SU-DHL-6 (cell line): ENCODE measurements around the gene ARRDC3.

Source experiments
- H2AFZ ChIP-seq: fragments of 200-600 bp; sonication (generic); 2 replicates; pipeline ENCODE4 v1.6.1; 2014; ENCODE audit warnings: low read depth, mild to moderate bottlenecking, moderate library complexity, mixed read lengths, antibody characterized with exemption, low read length; ENCODE audit not compliant: severe bottlenecking
- H3F3A ChIP-seq: fragments of 200-600 bp; shearing (Covaris generic); 2 replicates; pipeline ENCODE4 v1.6.0; 2016; ENCODE audit warnings: antibody characterized with exemption, mild to moderate bottlenecking; ENCODE audit not compliant: insufficient read depth
- H3K27ac ChIP-seq: fragments of 200-600 bp; sonication (generic); 2 replicates; pipeline ENCODE4 v1.5.1; 2016; ENCODE audit warnings: low read depth, mild to moderate bottlenecking, low read length, moderate library complexity, mixed read lengths
- H3K27me3 ChIP-seq: fragments of 200-600 bp; sonication (generic), shearing (Covaris generic); 2 replicates; pipeline ENCODE4 v1.6.0; 2014; ENCODE audit warnings: mild to moderate bottlenecking, low read length
- H3K36me3 ChIP-seq: fragments of 200-600 bp; sonication (generic); 2 replicates; pipeline ENCODE4 v1.6.1; 2014; ENCODE audit warnings: mild to moderate bottlenecking, low read length, mixed read lengths
- H3K4me2 ChIP-seq: fragments of 300-600, 200-600 bp; shearing (Covaris generic), sonication (generic); 2 replicates; pipeline ENCODE4 v1.6.0; 2014; ENCODE audit warnings: low read length, low read depth, mild to moderate bottlenecking; ENCODE audit not compliant: poor library complexity, severe bottlenecking
- H3K4me3 ChIP-seq: fragments of 200-600 bp; sonication (generic); 2 replicates; pipeline ENCODE4 v1.5.1; 2014; ENCODE audit warnings: antibody characterized with exemption, low read length, mild to moderate bottlenecking, mixed read lengths; ENCODE audit not compliant: insufficient read depth, poor library complexity, severe bottlenecking
- H3K79me2 ChIP-seq: fragments of 200-600 bp; sonication (generic); 2 replicates; pipeline ENCODE4 v1.6.1; 2014; ENCODE audit warnings: mild to moderate bottlenecking, low read length, moderate library complexity; ENCODE audit not compliant: insufficient read depth
- H3K9ac ChIP-seq: fragments of 200-600 bp; sonication (generic); 2 replicates; pipeline ENCODE4 v1.7.0; 2014; ENCODE audit warnings: mild to moderate bottlenecking, low read length
- H3K9me2 ChIP-seq: fragments of 200-600 bp; sonication (generic); replicated peaks from 2 replicates; pipeline ENCODE4 v1.6.1; 2014; ENCODE audit warnings: low read length; ENCODE audit not compliant: insufficient read depth
- H3K9me3 ChIP-seq: fragments of 200-600 bp; sonication (generic); 2 replicates; pipeline ENCODE4 v1.6.1; 2014; ENCODE audit warnings: low read length, mixed read lengths; ENCODE audit not compliant: insufficient read depth
- H4K20me1 ChIP-seq: fragments of 200-600 bp; sonication (generic); 2 replicates; pipeline ENCODE4 v1.6.1; 2014; ENCODE audit warnings: low read depth, mild to moderate bottlenecking, antibody characterized with exemption, low read length, moderate library complexity, mixed read lengths
- EZH2phosphoT487 ChIP-seq: fragments of 200-600 bp; sonication (generic), shearing (Covaris generic); conservative IDR thresholded peaks from 2 replicates; pipeline ENCODE4 v1.6.1; 2018; ENCODE audit warnings: mild to moderate bottlenecking, antibody characterized with exemption, low read length, moderate library complexity, mixed read lengths
- TF ChIP-seq, protein P1 (sequence below): fragments of 200-600 bp; sonication (generic); IDR thresholded peaks from one replicate; pipeline ENCODE4 v1.5.1; 2017; ENCODE audit warnings: antibody characterized with exemption, mild to moderate bottlenecking, low read length, moderate library complexity; ENCODE audit not compliant: insufficient read depth, poor library complexity, severe bottlenecking

The ARRDC3 gene

GRCh38 chr5:91341154-91341553, 42.0 kb downstream of the ARRDC3 start:
- no peaks in the 10 kb centered on the region for H3K36me3 ChIP-seq
- no peak overlapping the region for H3K4me3 ChIP-seq
- H3K27me3 ChIP-seq, result no peaks in the 10 kb centered on the region
- no peaks in the 10 kb centered on the region for H3K9me2 ChIP-seq
- no peaks in the 10 kb centered on the region for H3K79me2 ChIP-seq
- no peaks in the 10 kb centered on the region for H4K20me1 ChIP-seq
- no peaks in the 10 kb centered on the region for H3K9me3 ChIP-seq
- TF ChIP-seq, protein P1, sequence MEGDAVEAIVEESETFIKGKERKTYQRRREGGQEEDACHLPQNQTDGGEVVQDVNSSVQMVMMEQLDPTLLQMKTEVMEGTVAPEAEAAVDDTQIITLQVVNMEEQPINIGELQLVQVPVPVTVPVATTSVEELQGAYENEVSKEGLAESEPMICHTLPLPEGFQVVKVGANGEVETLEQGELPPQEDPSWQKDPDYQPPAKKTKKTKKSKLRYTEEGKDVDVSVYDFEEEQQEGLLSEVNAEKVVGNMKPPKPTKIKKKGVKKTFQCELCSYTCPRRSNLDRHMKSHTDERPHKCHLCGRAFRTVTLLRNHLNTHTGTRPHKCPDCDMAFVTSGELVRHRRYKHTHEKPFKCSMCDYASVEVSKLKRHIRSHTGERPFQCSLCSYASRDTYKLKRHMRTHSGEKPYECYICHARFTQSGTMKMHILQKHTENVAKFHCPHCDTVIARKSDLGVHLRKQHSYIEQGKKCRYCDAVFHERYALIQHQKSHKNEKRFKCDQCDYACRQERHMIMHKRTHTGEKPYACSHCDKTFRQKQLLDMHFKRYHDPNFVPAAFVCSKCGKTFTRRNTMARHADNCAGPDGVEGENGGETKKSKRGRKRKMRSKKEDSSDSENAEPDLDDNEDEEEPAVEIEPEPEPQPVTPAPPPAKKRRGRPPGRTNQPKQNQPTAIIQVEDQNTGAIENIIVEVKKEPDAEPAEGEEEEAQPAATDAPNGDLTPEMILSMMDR, result no peak
- TF ChIP-seq EZH2phosphoT487, result no peak
- no peak overlapping the region for H2AFZ ChIP-seq
- no peaks in the 10 kb centered on the region for H3F3A ChIP-seq
- H3K9ac ChIP-seq, result no peak overlapping the region
- no peak overlapping the region for H3K4me2 ChIP-seq
- no peak overlapping the region for H3K27ac ChIP-seq

DNA sequence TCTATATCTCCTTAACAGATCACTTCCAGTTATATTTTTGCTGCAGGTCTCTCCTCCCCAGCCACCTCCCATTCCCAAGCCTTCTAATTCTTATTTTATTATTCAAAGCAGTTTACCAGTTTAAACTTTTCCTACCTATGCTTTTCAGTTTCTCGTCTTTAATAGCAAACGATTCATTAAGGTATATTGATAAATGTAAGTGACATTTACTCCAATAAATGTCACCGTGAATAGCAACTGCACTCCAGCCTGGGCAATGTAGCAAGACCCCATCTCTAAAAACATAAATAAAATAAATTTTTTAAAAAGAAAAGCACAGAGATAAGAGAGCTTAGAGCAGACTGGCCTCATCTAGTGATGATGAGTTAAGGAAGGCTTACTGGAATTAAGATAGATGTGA, 42.6 kb downstream of the ARRDC3 start:
- H3K9ac ChIP-seq, result no peak overlapping the region
- no peaks in the 10 kb centered on the region for H3K9me2 ChIP-seq
- no peaks in the 10 kb centered on the region for H4K20me1 ChIP-seq
- H3K27me3 ChIP-seq, result no peaks in the 10 kb centered on the region
- H3K79me2 ChIP-seq, result no peaks in the 10 kb centered on the region
- H3K9me3 ChIP-seq, result no peaks in the 10 kb centered on the region
- no peak overlapping the region for H3K4me3 ChIP-seq
- H3F3A ChIP-seq, result no peaks in the 10 kb centered on the region
- H3K4me2 ChIP-seq, result no peak overlapping the region
- H2AFZ ChIP-seq, result no peak overlapping the region
- TF ChIP-seq, protein P1, result no peak
- TF ChIP-seq EZH2phosphoT487, result no peak
- no peak overlapping the region for H3K27ac ChIP-seq
- H3K36me3 ChIP-seq, result no peaks in the 10 kb centered on the region

DNA sequence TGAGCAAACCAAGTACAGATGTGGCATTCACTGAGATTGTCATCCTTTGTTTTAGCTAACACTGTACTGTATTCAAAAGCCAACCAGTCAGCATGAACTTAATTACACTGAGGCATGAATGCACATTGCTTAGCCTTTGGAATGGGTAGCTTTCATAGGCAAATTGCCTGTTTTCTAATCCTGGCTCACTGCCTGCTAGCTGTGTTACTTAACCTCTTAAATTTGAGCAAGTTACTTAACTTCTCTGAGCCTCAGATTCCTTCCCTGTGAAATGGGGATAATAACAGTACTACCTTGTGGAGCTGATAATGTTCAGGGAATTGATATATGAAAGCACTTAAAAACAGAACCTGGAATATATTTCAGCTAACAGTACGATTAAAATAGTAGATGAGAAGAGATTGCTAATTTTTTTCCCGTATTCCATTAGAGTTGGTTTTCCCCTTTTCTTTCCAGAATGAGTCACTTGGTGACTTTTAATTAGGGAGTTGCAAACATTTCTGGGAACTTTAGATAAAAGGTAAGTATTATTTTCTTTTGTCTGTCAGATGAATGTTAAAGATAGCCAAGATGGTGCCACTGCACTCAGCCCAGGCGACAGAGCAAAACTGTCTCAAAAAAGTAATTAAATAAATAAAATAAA, 43.9 kb downstream of the ARRDC3 start:
- H3K27ac ChIP-seq, result no peak overlapping the region
- no peaks in the 10 kb centered on the region for H3K9me3 ChIP-seq
- H3K27me3 ChIP-seq, result no peaks in the 10 kb centered on the region
- H3F3A ChIP-seq, result no peaks in the 10 kb centered on the region
- no peak overlapping the region for H3K4me2 ChIP-seq
- no peaks in the 10 kb centered on the region for H3K79me2 ChIP-seq
- H3K4me3 ChIP-seq, result no peak overlapping the region
- H3K36me3 ChIP-seq, result no peaks in the 10 kb centered on the region
- no peaks in the 10 kb centered on the region for H3K9me2 ChIP-seq
- no peak overlapping the region for H2AFZ ChIP-seq
- H3K9ac ChIP-seq, result no peak overlapping the region
- TF ChIP-seq, protein P1, result no peak
- no peak for TF ChIP-seq EZH2phosphoT487
- H4K20me1 ChIP-seq, result no peaks in the 10 kb centered on the region
